Myocyte (in vitro differentiated cells): ENCODE measurements around the gene HES2. TPM values are rescaled to one million over a fixed set of nuclear protein-coding genes. Genes with fewer than 3 reads are reported as not detected.
A peak's percentile ranks its signal among the peaks of the same experiment; 100 is the strongest.
"Not testable (repeated sequence)": the region's sequence is repeated elsewhere in the genome, so short reads cannot be mapped to it uniquely, and the experiment has no call there.

Experiments
- DNase-seq: peaks from one replicate; pipeline ENCODE4 v3.0.0-alpha.2; 2012; ENCODE audit warnings: low read depth
- total RNA-seq: library from RNA; depleted of rRNA; stranded (reverse); fragments of >200 nt; gene quantifications from 2 replicates; pipeline ENCODE4 v1.2.3, GENCODE V29; 2014

The HES2 gene
- total RNA-seq, 1 donor from 2014 or later = 12.5 TPM

GRCh38 chr1:6419397-6419803 lies 319 bp downstream of the HES2 start:
- no peak for DNase-seq

GRCh38 chr1:6418668-6419396 lies 887 bp downstream of the HES2 start:
- no peak for DNase-seq

- no peak for DNase-seq
Observed at GRCh38 chr1:6417961-6418667, 1.6 kb downstream of the HES2 start.

- DNase-seq = no peak
Observed at GRCh38 chr1:6416906-6417305, 2.8 kb downstream of the HES2 start.

GRCh38 chr1:6416295-6416656 lies 3.4 kb downstream of the HES2 start:
- no peak for DNase-seq

- DNase-seq = no peak
Observed at GRCh38 chr1:6414881-6415626, 4.7 kb downstream of the HES2 start.

GRCh38 chr1:6414443-6414844 lies 5.3 kb downstream of the HES2 start:
- DNase-seq = peak; percentile 71

GRCh38 chr1:6412896-6413295 lies 6.8 kb downstream of the HES2 start:
- no peak for DNase-seq

- no peak for DNase-seq
Observed at GRCh38 chr1:6410248-6410893, 9.3 kb downstream of the HES2 start.

- no peak for DNase-seq
Observed at GRCh38 chr1:6409733-6410132, 10.0 kb downstream of the HES2 start.

- DNase-seq = no peak
Observed at GRCh38 chr1:6409053-6409452, 10.7 kb downstream of the HES2 start.

GRCh38 chr1:6408023-6408422 lies 11.7 kb downstream of the HES2 start:
- DNase-seq = no peak

- no peak for DNase-seq
Observed at GRCh38 chr1:6401673-6402072, 18.0 kb downstream of the HES2 start.

GRCh38 chr1:6399294-6399693 lies 20.4 kb downstream of the HES2 start:
- no peak for DNase-seq

GRCh38 chr1:6397844-6398441 lies 21.8 kb downstream of the HES2 start:
- DNase-seq = no peak

GRCh38 chr1:6396998-6397397 lies 22.7 kb downstream of the HES2 start:
- no peak for DNase-seq

GRCh38 chr1:6395781-6396244 lies 23.9 kb downstream of the HES2 start:
- DNase-seq = not testable (repeated sequence)

GRCh38 chr1:6395130-6395529 lies 24.6 kb downstream of the HES2 start:
- DNase-seq = not testable (repeated sequence)

GRCh38 chr1:6393400-6394187 lies 26.1 kb downstream of the HES2 start, which contains the start of gene ACOT7:
Gene ACOT7 (minus strand): TSS chr1:6393767. CDS start chr1:6393399, 368 bp downstream.
- peak; percentile 91 for DNase-seq

GRCh38 chr1:6392809-6393399 lies 26.8 kb downstream of the HES2 start:
- peak; percentile 13 for DNase-seq
